GM19025 (cell line): ENCODE data around the gene KLK8.

ENCODE experiments used
- ATAC-seq: cut with Tn5 transposase; IDR thresholded peaks from one replicate; pipeline ENCODE4 v1.9.1; 2021; ENCODE audit warnings: mild to moderate bottlenecking, low read depth, moderate library complexity; ENCODE audit not compliant: unreplicated experiment

KLK8 gene

GRCh38 chr19:50959731-50960500 is 41.5 kb downstream of the KLK8 start:
- ATAC-seq: no peak

- no peak for ATAC-seq
Measured at GRCh38 chr19:50957587-50957986, 43.8 kb downstream of the KLK8 start.

GRCh38 chr19:50952910-50953309 is 48.5 kb downstream of the KLK8 start, which contains the start of gene KLK5:
TSS of gene KLK5 (minus strand) at chr19:50953038. CDS start at chr19:50952657, 381 bp downstream.
- ATAC-seq: no peak

- ATAC-seq: no peak
Measured at GRCh38 chr19:50949861-50950260, 51.5 kb downstream of the KLK8 start.

GRCh38 chr19:50947123-50947522 is 54.3 kb downstream of the KLK8 start:
- ATAC-seq: no peak
